WTC11 (cell line): ENCODE data around the gene B4GALNT3.

Experiments
- ATF2 ChIP-seq: sonication (generic); formaldehyde crosslinking; IDR thresholded peaks from 2 replicates; pipeline ENCODE4 v1.8.1; 2022; ENCODE audit warnings: low read depth, missing genetic modification reagents, borderline replicate concordance
- CTCF ChIP-seq: fragments of 200-600 bp; IDR thresholded peaks from 2 replicates; pipeline ENCODE4 v1.8.0; 2022; ENCODE audit warnings: antibody characterized with exemption
- FOXP1 ChIP-seq: sonication (generic); formaldehyde crosslinking; IDR thresholded peaks from 2 replicates; pipeline ENCODE4 v1.8.0; 2022; ENCODE audit warnings: missing genetic modification reagents, mild to moderate bottlenecking, moderate library complexity, borderline replicate concordance
- NR2C2 ChIP-seq: sonication (generic); formaldehyde crosslinking; IDR thresholded peaks from 2 replicates; pipeline ENCODE4 v1.8.0; 2022; ENCODE audit warnings: mild to moderate bottlenecking, missing genetic modification reagents
- ZNF671 ChIP-seq: fragments of 250-450 bp; sonication (Bioruptor Pico); IDR thresholded peaks from 2 replicates; pipeline ENCODE4 v1.8.0; 2021; ENCODE audit warnings: mild to moderate bottlenecking

GRCh38 chr12:586318-587071 lies 126.8 kb downstream of the B4GALNT3 start:
- TF ChIP-seq NR2C2 (CRISPR knock-in tag) (no peak), FOXP1 (CRISPR knock-in tag) (no peak), ZNF671 (no peak), CTCF (no peak), ATF2 (CRISPR knock-in tag) (no peak)
